Panc1 (cell line): ENCODE measurements around the gene CLNS1A. TPM values are rescaled to one million over a fixed set of nuclear protein-coding genes. Genes with fewer than 3 reads are reported as not detected.

Experiments used
- ATAC-seq: fragments of 200-7000 bp; cut with Tn5 transposase; 2 replicates; pipeline ENCODE4 v1.9.1; 2020; ENCODE audit warnings: mild to moderate bottlenecking, moderate library complexity
- BruUV-seq: library from RNA; stranded (reverse); fragments of 400-500 nt; replicated peaks from 2 replicates; lab custom pipeline; 2021; lab: Mats Ljungman, UMichigan
- CTCF ChIA-PET: fragments of 300-600 bp; sonication (Branson Sonifier 250); formaldehyde crosslinking; loops from one replicate; lab custom pipeline; 2022; ENCODE audit warnings: antibody characterized with exemption; lab: Charles Lee
- POLR2A ChIA-PET: fragments of 300-600 bp; sonication (Branson Sonifier 250); formaldehyde crosslinking; loops from one replicate; lab custom pipeline; 2022; ENCODE audit warnings: antibody characterized with exemption; lab: Charles Lee
- DNase-seq: peaks from one replicate; pipeline ENCODE4 v3.0.0-alpha.2; 2010; ENCODE audit warnings: low read depth, low spot score
- H3K27ac ChIP-seq: 2 replicates; pipeline ENCODE4 v1.5.1; 2011; ENCODE audit warnings: mild to moderate bottlenecking, low read length, inconsistent platforms
- H3K27me3 ChIP-seq: fragments of 200-500 bp; sonication (Bioruptor generic); 2 replicates; pipeline ENCODE4 v1.6.0; 2014; ENCODE audit warnings: low read length, inconsistent platforms; ENCODE audit not compliant: control insufficient read depth, insufficient read depth
- H3K36me3 ChIP-seq: fragments of 200-500 bp; sonication (Bioruptor generic); 2 replicates; pipeline ENCODE4 v1.5.1; 2014; ENCODE audit warnings: inconsistent platforms, mild to moderate bottlenecking, low read length, moderate library complexity; ENCODE audit not compliant: control insufficient read depth, insufficient read depth
- H3K4me1 ChIP-seq: 2 replicates; pipeline ENCODE4 v1.5.1; 2011; ENCODE audit warnings: inconsistent platforms, mild to moderate bottlenecking, low read length, moderate library complexity; ENCODE audit not compliant: control insufficient read depth, insufficient read depth
- H3K4me3 ChIP-seq, 2 experiments: 2 replicates each; pipeline ENCODE4 v1.5.1; 2011 to 2012; ENCODE audit warnings: low read depth in 2 of 2, low read length in 2 of 2, mild to moderate bottlenecking in 2 of 2, inconsistent platforms in 1 of 2, moderate library complexity in 1 of 2
- H3K9me3 ChIP-seq: fragments of 200-500 bp; sonication (Bioruptor generic); 2 replicates; pipeline ENCODE4 v1.5.1; 2014; ENCODE audit warnings: low read depth, mild to moderate bottlenecking, inconsistent platforms, low read length, moderate library complexity; ENCODE audit not compliant: control insufficient read depth, insufficient read depth
- POLR2AphosphoS5 ChIP-seq: IDR thresholded peaks from 2 replicates; pipeline ENCODE4 v1.6.1; 2012; ENCODE audit warnings: mild to moderate bottlenecking, low read depth, low read length, moderate library complexity
- REST ChIP-seq, 2 experiments: IDR thresholded peaks; 2 replicates each; pipeline ENCODE4 v1.6.1; 2011 to 2012; ENCODE audit warnings: low read depth in 2 of 2, control low read depth in 1 of 2, low read length in 1 of 2, mild to moderate bottlenecking in 1 of 2, moderate library complexity in 1 of 2; ENCODE audit not compliant: insufficient read depth in 1 of 2
- SIN3A ChIP-seq: IDR thresholded peaks from 2 replicates; pipeline ENCODE4 v1.6.1; 2012; ENCODE audit warnings: low read depth, mild to moderate bottlenecking, low read length, moderate library complexity, borderline replicate concordance; ENCODE audit not compliant: insufficient read depth
- TCF7L2 ChIP-seq: IDR thresholded peaks from 2 replicates; pipeline ENCODE4 v1.6.1; 2011; ENCODE audit warnings: mild to moderate bottlenecking, low read depth, low read length, inconsistent platforms
- in situ Hi-C: cut with HindIII; loops from 2 replicates; pipeline ENCODE4 v1.10.0; 2016; ENCODE audit warnings: low sequenced_read_pairs, low pct_unique_long_range_greater_than_20kb
- intact Hi-C: fragments of 100-400 bp; cut with micrococcal nuclease; formaldehyde crosslinking; loops from one replicate; pipeline ENCODE4 v1.10.0; 2022; ENCODE audit not compliant: unreplicated experiment
- total RNA-seq: library from RNA; stranded (reverse); gene quantifications from one replicate; pipeline ENCODE4 v1.2.1, GENCODE V29; 2021; ENCODE audit not compliant: unreplicated experiment
- TF ChIP-seq, protein P1 (sequence below): fragments of 450-650 bp; IDR thresholded peaks from 2 replicates; pipeline ENCODE4 v1.5.1; 2017; ENCODE audit warnings: mild to moderate bottlenecking

Gene CLNS1A
- total RNA-seq, 1 experiment from 2014 or later: 117 TPM

GRCh38 chr11:77568916-77569675 is 68.5 kb downstream of the CLNS1A start:
- Histone ChIP-seq H3K27ac (no peak overlapping the region), H3K9me3 (no peaks in the 10 kb centered on the region), H3K36me3 (no peaks in the 10 kb centered on the region), H3K4me3 (no peak overlapping the region), H3K27me3 (no peaks in the 10 kb centered on the region; the same call in 1 of the 2 replicates), H3K4me1 (no peaks in the 10 kb centered on the region)
- DNase-seq (no peak), ATAC-seq (no peak; the same call in 1 of the 2 replicates)
- in situ Hi-C loops: no loop called here
- TF ChIP-seq, protein P1, sequence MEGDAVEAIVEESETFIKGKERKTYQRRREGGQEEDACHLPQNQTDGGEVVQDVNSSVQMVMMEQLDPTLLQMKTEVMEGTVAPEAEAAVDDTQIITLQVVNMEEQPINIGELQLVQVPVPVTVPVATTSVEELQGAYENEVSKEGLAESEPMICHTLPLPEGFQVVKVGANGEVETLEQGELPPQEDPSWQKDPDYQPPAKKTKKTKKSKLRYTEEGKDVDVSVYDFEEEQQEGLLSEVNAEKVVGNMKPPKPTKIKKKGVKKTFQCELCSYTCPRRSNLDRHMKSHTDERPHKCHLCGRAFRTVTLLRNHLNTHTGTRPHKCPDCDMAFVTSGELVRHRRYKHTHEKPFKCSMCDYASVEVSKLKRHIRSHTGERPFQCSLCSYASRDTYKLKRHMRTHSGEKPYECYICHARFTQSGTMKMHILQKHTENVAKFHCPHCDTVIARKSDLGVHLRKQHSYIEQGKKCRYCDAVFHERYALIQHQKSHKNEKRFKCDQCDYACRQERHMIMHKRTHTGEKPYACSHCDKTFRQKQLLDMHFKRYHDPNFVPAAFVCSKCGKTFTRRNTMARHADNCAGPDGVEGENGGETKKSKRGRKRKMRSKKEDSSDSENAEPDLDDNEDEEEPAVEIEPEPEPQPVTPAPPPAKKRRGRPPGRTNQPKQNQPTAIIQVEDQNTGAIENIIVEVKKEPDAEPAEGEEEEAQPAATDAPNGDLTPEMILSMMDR: no peak
- no peak for TF ChIP-seq SIN3A
- TF ChIP-seq POLR2AphosphoS5: no peak
- TF ChIP-seq TCF7L2: no peak
- TF ChIP-seq REST (IDR thresholded peaks at IDR 0.05; ENCODE audit: insufficient read depth in 1 of 2, low read depth in 2 of 2, low read length in 1 of 2): no peak
- intact Hi-C loops: no loop called here
- no TSS peak for BruUV-seq
- POLR2A ChIA-PET: no interaction called here
- CTCF ChIA-PET: no interaction called here

- no peak for ATAC-seq
- TF ChIP-seq POLR2AphosphoS5 (no peak), REST (IDR thresholded peaks at IDR 0.05; ENCODE audit: insufficient read depth in 1 of 2, low read depth in 2 of 2, low read length in 1 of 2) (no peak), TCF7L2 (no peak), SIN3A (no peak)
- TF ChIP-seq, protein P1: no peak
- no TSS peak for BruUV-seq
- H3K27me3 ChIP-seq: no peaks in the 10 kb centered on the region; the same call in 1 of the 2 replicates
- POLR2A ChIA-PET: no interaction called here
- in situ Hi-C loops: no loop called here
- no peaks in the 10 kb centered on the region for H3K36me3 ChIP-seq
- H3K4me3 ChIP-seq: no peak overlapping the region
- no peaks in the 10 kb centered on the region for H3K9me3 ChIP-seq
- intact Hi-C loops: no loop called here
- CTCF ChIA-PET: no interaction called here
- no peak for DNase-seq
- no peaks in the 10 kb centered on the region for H3K4me1 ChIP-seq
- no peak overlapping the region for H3K27ac ChIP-seq
Measured at GRCh38 chr11:77568306-77568705, 69.3 kb downstream of the CLNS1A start.
